ENCODE data around the gene LRRC56. TPM values are rescaled to one million over a fixed set of nuclear protein-coding genes. Genes with fewer than 3 reads are reported as not detected.

LRRC56 gene
- total RNA-seq, 1 experiment from 2014 or later, result 2.1 TPM

DNA sequence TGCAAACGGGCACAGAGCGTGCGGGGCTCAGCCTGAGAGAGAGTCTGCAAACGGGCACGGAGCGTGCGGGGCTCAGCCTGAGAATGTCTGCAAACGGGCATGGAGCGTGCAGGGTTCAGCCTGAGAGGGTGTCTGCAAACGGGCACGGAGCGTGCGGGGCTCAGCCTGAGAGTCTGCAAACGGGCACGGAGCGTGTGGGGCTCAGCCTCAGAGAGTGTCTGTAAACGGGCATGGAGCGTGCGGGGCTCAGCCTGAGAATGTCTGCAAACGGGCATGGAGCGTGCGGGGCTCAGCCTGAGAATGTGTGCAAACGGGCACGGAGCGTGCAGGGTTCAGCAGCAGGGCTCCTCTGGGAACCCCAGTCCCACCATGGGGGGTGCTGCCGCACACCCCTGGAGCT lies 52.5 kb downstream of the LRRC56 start:
- H3K4me3 ChIP-seq (ENCODE audit: low read depth, low read length, poor library complexity, severe bottlenecking), result no peak overlapping the region
- intact Hi-C loops (cut with micrococcal nuclease; ENCODE audit: unreplicated experiment), result no loop called here
- BruUV-seq (replicated peaks), result no TSS peak
- no peak for TF ChIP-seq EZH2 (IDR thresholded peaks at IDR 0.05; ENCODE audit: borderline replicate concordance, low read depth, low read length, poor library complexity, severe bottlenecking)
- TF ChIP-seq, protein P1, sequence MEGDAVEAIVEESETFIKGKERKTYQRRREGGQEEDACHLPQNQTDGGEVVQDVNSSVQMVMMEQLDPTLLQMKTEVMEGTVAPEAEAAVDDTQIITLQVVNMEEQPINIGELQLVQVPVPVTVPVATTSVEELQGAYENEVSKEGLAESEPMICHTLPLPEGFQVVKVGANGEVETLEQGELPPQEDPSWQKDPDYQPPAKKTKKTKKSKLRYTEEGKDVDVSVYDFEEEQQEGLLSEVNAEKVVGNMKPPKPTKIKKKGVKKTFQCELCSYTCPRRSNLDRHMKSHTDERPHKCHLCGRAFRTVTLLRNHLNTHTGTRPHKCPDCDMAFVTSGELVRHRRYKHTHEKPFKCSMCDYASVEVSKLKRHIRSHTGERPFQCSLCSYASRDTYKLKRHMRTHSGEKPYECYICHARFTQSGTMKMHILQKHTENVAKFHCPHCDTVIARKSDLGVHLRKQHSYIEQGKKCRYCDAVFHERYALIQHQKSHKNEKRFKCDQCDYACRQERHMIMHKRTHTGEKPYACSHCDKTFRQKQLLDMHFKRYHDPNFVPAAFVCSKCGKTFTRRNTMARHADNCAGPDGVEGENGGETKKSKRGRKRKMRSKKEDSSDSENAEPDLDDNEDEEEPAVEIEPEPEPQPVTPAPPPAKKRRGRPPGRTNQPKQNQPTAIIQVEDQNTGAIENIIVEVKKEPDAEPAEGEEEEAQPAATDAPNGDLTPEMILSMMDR (conservative IDR thresholded peaks at IDR 0.05; ENCODE audit: low read depth, low read length), result no peak
- H3K9me3 ChIP-seq (ENCODE audit: low read depth, low read length, poor library complexity, severe bottlenecking), result no peaks in the 10 kb centered on the region
- H3K27ac ChIP-seq (ENCODE audit: low read depth, low read length, poor library complexity, severe bottlenecking), result no peak overlapping the region
- peaks cover 59% of the 10 kb centered on the region for H3K36me3 ChIP-seq (ENCODE audit: insufficient read depth, low read length, poor library complexity, severe bottlenecking)
- H3K27me3 ChIP-seq (replicated peaks; ENCODE audit: insufficient read depth, low read depth, low read length, poor library complexity), result no peaks in the 10 kb centered on the region
- POLR2A ChIA-PET (ENCODE audit: low non-redundant PET), result no interaction called here
- DNase-seq (ENCODE audit: low spot score), result no peak
- H3K4me1 ChIP-seq (ENCODE audit: insufficient read depth, low read length, poor library complexity, severe bottlenecking), result no peaks in the 10 kb centered on the region
- CTCF ChIA-PET, result no interaction called here

DNA sequence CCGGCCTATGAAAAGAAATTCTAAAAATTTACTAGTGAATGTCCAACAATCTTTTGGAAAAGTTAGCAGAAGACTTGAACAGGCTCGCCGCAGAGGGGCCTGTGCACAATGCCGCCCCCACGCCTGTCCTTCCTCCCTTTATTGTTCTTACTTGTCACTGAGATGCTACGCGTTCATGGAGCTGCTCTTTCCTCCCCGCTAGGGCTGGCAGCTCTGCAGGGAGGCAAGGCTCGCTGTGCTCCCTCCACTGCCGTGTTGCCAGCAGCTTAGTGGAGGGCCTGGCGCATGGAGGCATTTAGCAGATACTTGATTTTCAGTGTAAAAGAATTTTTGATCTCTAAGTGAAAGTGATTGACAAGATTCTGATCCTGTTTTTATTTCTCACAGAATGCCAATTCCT lies 53.7 kb downstream of the LRRC56 start:
- DNase-seq (ENCODE audit: low spot score), result no peak
- ChIA-PET POLR2A (ENCODE audit: low non-redundant PET) (interaction anchor here (0.7 kb wide), 1 partner anchor 27 kb away, joined by 10 read pairs; no protein-coding TSS in a partner anchor), CTCF (no interaction called here)
- Histone ChIP-seq H3K27ac (ENCODE audit: low read depth, low read length, poor library complexity, severe bottlenecking) (no peak overlapping the region), H3K4me1 (ENCODE audit: insufficient read depth, low read length, poor library complexity, severe bottlenecking) (no peaks in the 10 kb centered on the region), H3K9me3 (ENCODE audit: low read depth, low read length, poor library complexity, severe bottlenecking) (no peaks in the 10 kb centered on the region), H3K4me3 (ENCODE audit: low read depth, low read length, poor library complexity, severe bottlenecking) (no peak overlapping the region), H3K36me3 (ENCODE audit: insufficient read depth, low read length, poor library complexity, severe bottlenecking) (peaks cover 62% of the 10 kb centered on the region), H3K27me3 (replicated peaks; ENCODE audit: insufficient read depth, low read depth, low read length, poor library complexity) (no peaks in the 10 kb centered on the region)
- TF ChIP-seq, protein P1 (conservative IDR thresholded peaks at IDR 0.05; ENCODE audit: low read depth, low read length), result no peak
- no peak for TF ChIP-seq EZH2 (IDR thresholded peaks at IDR 0.05; ENCODE audit: borderline replicate concordance, low read depth, low read length, poor library complexity, severe bottlenecking)
- BruUV-seq (replicated peaks), result no TSS peak
- intact Hi-C loops (cut with micrococcal nuclease; ENCODE audit: unreplicated experiment), result no loop called here

DNA sequence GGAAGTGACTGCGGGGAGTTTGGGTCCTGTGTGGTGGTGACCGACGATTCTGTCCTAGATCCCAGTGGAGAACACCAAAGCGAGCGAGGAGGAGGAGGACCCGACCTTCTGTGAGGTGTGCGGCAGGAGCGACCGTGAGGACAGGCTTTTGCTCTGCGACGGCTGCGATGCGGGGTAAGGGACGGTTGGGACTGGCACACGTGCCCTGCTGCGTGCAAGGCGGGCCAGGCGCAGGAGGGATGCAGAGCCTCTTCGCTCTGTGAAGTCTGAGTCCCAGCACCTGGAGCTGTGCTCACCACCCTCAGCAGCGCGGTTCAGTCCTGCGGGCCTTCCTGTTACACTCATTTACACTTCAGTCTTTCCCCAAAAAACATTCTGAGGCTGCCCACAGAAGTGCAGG lies 55.2 kb downstream of the LRRC56 start:
- no peaks in the 10 kb centered on the region for H3K9me3 ChIP-seq (ENCODE audit: low read depth, low read length, poor library complexity, severe bottlenecking)
- H3K27me3 ChIP-seq (replicated peaks; ENCODE audit: insufficient read depth, low read depth, low read length, poor library complexity), result no peaks in the 10 kb centered on the region
- CTCF ChIA-PET, result no interaction called here
- DNase-seq (ENCODE audit: low spot score), result no peak
- no peak overlapping the region for H3K27ac ChIP-seq (ENCODE audit: low read depth, low read length, poor library complexity, severe bottlenecking)
- POLR2A ChIA-PET (ENCODE audit: low non-redundant PET), result no interaction called here
- no peaks in the 10 kb centered on the region for H3K4me1 ChIP-seq (ENCODE audit: insufficient read depth, low read length, poor library complexity, severe bottlenecking)
- no TSS peak for BruUV-seq (replicated peaks)
- TF ChIP-seq, protein P1 (conservative IDR thresholded peaks at IDR 0.05; ENCODE audit: low read depth, low read length), result no peak
- no peak for TF ChIP-seq EZH2 (IDR thresholded peaks at IDR 0.05; ENCODE audit: borderline replicate concordance, low read depth, low read length, poor library complexity, severe bottlenecking)
- H3K36me3 ChIP-seq (ENCODE audit: insufficient read depth, low read length, poor library complexity, severe bottlenecking), result peaks cover 56% of the 10 kb centered on the region
- intact Hi-C loops (cut with micrococcal nuclease; ENCODE audit: unreplicated experiment), result no loop called here
- H3K4me3 ChIP-seq (ENCODE audit: low read depth, low read length, poor library complexity, severe bottlenecking), result no peak overlapping the region

Measured in A673 (cell line).